Uterus (tissue), 4 donors: Measurements from ENCODE around the gene TREM1. TPM values are rescaled to one million over a fixed set of nuclear protein-coding genes. Genes with fewer than 3 reads are reported as not detected.

Source experiments
- DNase-seq, 2 donors: peaks; one replicate each; pipeline ENCODE4 v3.0.0-alpha.2; 2019 to 2020
- H3K27ac ChIP-seq, 2 donors: fragments of 200-600 bp; sonication (generic); 1 replicate in 1 of 2; 2 replicates in 1 of 2; pipeline ENCODE4 v1.5.1; 2016 to 2018
- H3K27me3 ChIP-seq, 2 donors: fragments of 200-600 bp; sonication (generic); one replicate each; pipeline ENCODE4 v1.5.1; 2018 to 2019; ENCODE audit warnings: control low read depth in 1 of 2
- H3K36me3 ChIP-seq, 2 donors: fragments of 200-600 bp; sonication (generic); one replicate each; pipeline ENCODE4 v1.5.1; 2019; ENCODE audit warnings: control low read depth in 1 of 2
- H3K4me1 ChIP-seq, 2 donors: fragments of 200-600 bp; sonication (generic); one replicate each; pipeline ENCODE4 v1.5.1; 2018 to 2019; ENCODE audit warnings: control low read depth in 1 of 2
- H3K4me3 ChIP-seq, 2 donors: fragments of 200-600 bp; sonication (generic); 1 replicate in 1 of 2; 2 replicates in 1 of 2; pipeline ENCODE4 v1.5.1; 2018 to 2019; ENCODE audit warnings: mild to moderate bottlenecking in 1 of 2
- H3K9me3 ChIP-seq, 2 donors: fragments of 200-600 bp; sonication (generic); one replicate each; pipeline ENCODE4 v1.5.1; 2019; ENCODE audit warnings: control low read depth in 1 of 2
- POLR2A ChIP-seq, 2 donors: fragments of 450-650 bp; IDR thresholded peaks; one replicate each; pipeline ENCODE4 v1.6.1; 2016; ENCODE audit warnings: antibody characterized with exemption in 2 of 2, mild to moderate bottlenecking in 1 of 2, moderate library complexity in 1 of 2
- intact Hi-C: fragments of 100-400 bp; cut with DNase I; formaldehyde crosslinking; loops from one replicate; pipeline ENCODE4 v1.15.1; 2023; ENCODE audit warnings: low total_unique reads
- total RNA-seq, 4 donors: library from RNA; depleted of rRNA in 3 of 4; stranded (reverse); fragments of >200 nt in 3 of 4; gene quantifications; one replicate each; pipeline versions ENCODE4 v1.1.0 to v1.2.4, GENCODE V29; 2014 to 2023
- TF ChIP-seq, protein P1 (sequence below), 4 experiments: fragments of 200-600 bp in 2 of 4; fragments of 450-650 bp in 2 of 4; sonication (generic) in 2 of 4; IDR thresholded peaks; one replicate each; pipeline ENCODE4 v1.5.1; 2016 to 2019; ENCODE audit warnings: antibody characterized with exemption in 4 of 4, mild to moderate bottlenecking in 2 of 4, moderate library complexity in 1 of 4
- donor health status: DM: yes; HTN: yes; CAD: no.

The TREM1 gene
- total RNA-seq, 4 donors from 2014 or later, result 0.26 to 30.6 (median 1.1) TPM

DNA sequence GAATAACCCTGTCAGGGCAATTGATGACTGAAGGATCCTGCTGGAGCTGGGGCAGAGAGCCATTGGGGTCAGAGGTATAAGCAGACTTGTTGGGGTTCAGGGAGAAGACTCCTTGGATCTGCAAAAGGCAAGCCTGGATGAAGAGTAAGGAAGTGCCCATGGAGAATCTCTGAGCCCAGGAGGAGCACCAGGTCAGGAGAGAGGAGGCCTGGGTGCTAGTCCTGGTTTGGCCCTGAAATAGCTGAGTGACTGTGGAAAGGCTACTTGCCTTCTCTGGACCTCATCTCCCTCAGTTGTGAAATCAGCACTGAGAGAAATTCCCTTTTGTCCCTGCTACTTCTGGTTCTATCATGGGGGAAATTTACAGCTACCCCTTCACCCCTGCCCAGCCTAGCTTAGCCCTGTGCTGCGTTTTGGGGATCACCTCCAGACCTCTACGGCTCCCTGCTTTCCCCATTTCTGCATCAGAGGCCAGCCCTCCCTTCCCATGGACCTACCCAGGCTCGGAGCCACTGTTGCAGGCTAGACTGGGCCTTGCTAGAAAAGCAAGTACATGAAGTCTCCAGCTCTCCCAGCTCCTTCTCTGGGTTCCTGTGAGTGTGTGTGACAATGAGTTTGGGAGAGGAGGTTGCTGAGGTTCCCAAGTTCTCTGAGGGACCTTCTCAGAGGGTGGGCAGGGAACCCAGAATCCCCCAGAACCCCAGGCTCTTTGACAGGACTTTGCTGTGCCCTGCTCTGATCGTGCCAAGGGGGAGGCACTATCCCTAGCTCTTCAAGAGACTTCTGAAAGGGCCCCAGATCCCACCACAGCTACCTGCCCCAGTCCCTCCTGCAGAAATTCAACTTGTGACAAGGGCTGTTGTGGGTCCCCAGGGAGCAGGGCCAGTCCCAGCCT, 46.6 kb upstream of the TREM1 start:
- no peak for DNase-seq
- no peak overlapping the region for H3K4me3 ChIP-seq
- TF ChIP-seq, protein P1, sequence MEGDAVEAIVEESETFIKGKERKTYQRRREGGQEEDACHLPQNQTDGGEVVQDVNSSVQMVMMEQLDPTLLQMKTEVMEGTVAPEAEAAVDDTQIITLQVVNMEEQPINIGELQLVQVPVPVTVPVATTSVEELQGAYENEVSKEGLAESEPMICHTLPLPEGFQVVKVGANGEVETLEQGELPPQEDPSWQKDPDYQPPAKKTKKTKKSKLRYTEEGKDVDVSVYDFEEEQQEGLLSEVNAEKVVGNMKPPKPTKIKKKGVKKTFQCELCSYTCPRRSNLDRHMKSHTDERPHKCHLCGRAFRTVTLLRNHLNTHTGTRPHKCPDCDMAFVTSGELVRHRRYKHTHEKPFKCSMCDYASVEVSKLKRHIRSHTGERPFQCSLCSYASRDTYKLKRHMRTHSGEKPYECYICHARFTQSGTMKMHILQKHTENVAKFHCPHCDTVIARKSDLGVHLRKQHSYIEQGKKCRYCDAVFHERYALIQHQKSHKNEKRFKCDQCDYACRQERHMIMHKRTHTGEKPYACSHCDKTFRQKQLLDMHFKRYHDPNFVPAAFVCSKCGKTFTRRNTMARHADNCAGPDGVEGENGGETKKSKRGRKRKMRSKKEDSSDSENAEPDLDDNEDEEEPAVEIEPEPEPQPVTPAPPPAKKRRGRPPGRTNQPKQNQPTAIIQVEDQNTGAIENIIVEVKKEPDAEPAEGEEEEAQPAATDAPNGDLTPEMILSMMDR (IDR thresholded peaks at IDR 0.05), result no peak
- no peak for TF ChIP-seq POLR2A (IDR thresholded peaks at IDR 0.05)
- intact Hi-C loops, result no loop called here
- H3K27me3 ChIP-seq, result no peaks in the 10 kb centered on the region
- H3K9me3 ChIP-seq, result no peaks in the 10 kb centered on the region
- no peaks in the 10 kb centered on the region for H3K4me1 ChIP-seq
- H3K27ac ChIP-seq, result no peak overlapping the region
- no peaks in the 10 kb centered on the region for H3K36me3 ChIP-seq

GRCh38 chr6:41332241-41332640, 45.8 kb upstream of the TREM1 start:
- TF ChIP-seq, protein P1 (IDR thresholded peaks at IDR 0.05), result no peak
- TF ChIP-seq POLR2A (IDR thresholded peaks at IDR 0.05), result no peak
- Histone ChIP-seq H3K4me3 (no peak overlapping the region), H3K9me3 (no peaks in the 10 kb centered on the region), H3K27ac (no peak overlapping the region), H3K4me1 (no peaks in the 10 kb centered on the region), H3K27me3 (no peaks in the 10 kb centered on the region), H3K36me3 (no peaks in the 10 kb centered on the region)
- intact Hi-C loops, result no loop called here
- no peak for DNase-seq

GRCh38 chr6:41331401-41332150, 45.1 kb upstream of the TREM1 start:
- H3K4me1 ChIP-seq, result no peaks in the 10 kb centered on the region
- H3K36me3 ChIP-seq, result no peaks in the 10 kb centered on the region
- DNase-seq, result no peak
- no peak overlapping the region for H3K27ac ChIP-seq
- intact Hi-C loops, result no loop called here
- H3K27me3 ChIP-seq, result no peaks in the 10 kb centered on the region
- no peak overlapping the region for H3K4me3 ChIP-seq
- H3K9me3 ChIP-seq, result no peaks in the 10 kb centered on the region
- TF ChIP-seq, protein P1 (IDR thresholded peaks at IDR 0.05), result no peak
- no peak for TF ChIP-seq POLR2A (IDR thresholded peaks at IDR 0.05)

GRCh38 chr6:41327177-41327576, 40.7 kb upstream of the TREM1 start:
- peaks cover 0 to 18% of the 10 kb centered on the region in 2 donors for H3K27me3 ChIP-seq
- no peaks in the 10 kb centered on the region for H3K4me1 ChIP-seq
- no peaks in the 10 kb centered on the region for H3K36me3 ChIP-seq
- intact Hi-C loops, result no loop called here
- H3K9me3 ChIP-seq, result no peaks in the 10 kb centered on the region
- H3K4me3 ChIP-seq, result no peak overlapping the region
- no peak overlapping the region for H3K27ac ChIP-seq
- TF ChIP-seq, protein P1 (IDR thresholded peaks at IDR 0.05), result no peak
- no peak for DNase-seq

- no peaks in the 10 kb centered on the region for H3K4me1 ChIP-seq
- no peaks in the 10 kb centered on the region for H3K36me3 ChIP-seq
- TF ChIP-seq POLR2A (IDR thresholded peaks at IDR 0.05), result no peak
- TF ChIP-seq, protein P1 (IDR thresholded peaks at IDR 0.05), result no peak
- no peak overlapping the region for H3K27ac ChIP-seq
- no peak overlapping the region for H3K4me3 ChIP-seq
- DNase-seq, result no peak
- peaks cover 0 to 18% of the 10 kb centered on the region in 2 donors for H3K27me3 ChIP-seq
- intact Hi-C loops, result no loop called here
- no peaks in the 10 kb centered on the region for H3K9me3 ChIP-seq
Observed at GRCh38 chr6:41326092-41326491, 39.6 kb upstream of the TREM1 start.
